Measurements from ENCODE around the gene CTU2. TPM values are rescaled to one million over a fixed set of nuclear protein-coding genes. Genes with fewer than 3 reads are reported as not detected.

The CTU2 gene
- total RNA-seq, 1 donor from 2014 or later: 20.6 TPM

DNA sequence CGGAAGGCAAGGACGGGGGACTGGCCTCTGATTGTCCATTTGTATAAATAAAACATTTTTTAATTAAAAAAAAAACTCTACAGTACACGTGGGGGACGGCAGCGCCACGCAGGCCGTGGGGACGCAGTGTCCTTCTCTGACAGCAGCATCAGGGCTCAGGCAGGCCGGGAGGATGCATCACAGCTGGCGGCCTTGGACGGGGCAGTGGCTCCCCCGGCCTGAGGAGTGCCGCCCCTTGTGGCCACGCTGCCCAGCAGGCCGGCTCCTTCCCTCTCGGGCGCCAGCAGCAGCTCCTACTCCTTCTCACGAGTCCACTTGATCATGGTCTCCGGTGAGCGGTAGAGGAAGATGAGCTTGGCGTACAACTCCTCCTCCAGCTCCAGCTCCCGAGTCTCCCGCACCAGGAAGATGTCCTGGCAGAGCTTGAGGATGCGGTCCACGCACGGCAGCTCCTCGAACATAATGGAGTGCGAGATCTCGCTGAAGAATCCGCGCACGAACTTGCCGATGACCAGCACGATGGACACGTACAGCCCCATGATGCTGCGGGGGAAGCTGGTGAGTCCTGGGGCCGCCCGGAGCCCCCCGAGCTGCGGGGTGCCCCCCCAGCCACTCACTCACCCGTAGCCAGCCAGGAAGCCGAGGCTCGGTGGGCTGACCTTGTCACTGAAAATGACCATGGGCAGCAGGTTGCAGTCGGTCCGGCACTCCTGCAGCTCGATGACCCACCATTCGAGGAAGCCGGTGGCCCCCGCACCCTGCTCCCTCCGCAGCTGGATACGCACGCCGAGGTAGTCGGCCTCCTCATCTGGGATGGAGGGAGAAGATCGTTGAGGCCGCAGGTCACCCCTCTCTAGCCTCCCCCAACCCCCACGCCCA is 9.2 kb downstream of the CTU2 start:
- H3K36me3 Mint-ChIP-seq (ENCODE audit: unreplicated experiment): peaks cover 15% of the 10 kb centered on the region
- H3K27me3 Mint-ChIP-seq (ENCODE audit: unreplicated experiment): no peaks in the 10 kb centered on the region
- no peak for DNase-seq (ENCODE audit: extremely low spot score, unreplicated experiment)
- no peaks in the 10 kb centered on the region for H3K9me3 Mint-ChIP-seq (ENCODE audit: unreplicated experiment)
- no peak for TF ChIP-seq CTCF (IDR thresholded peaks at IDR 0.05)
- H3K4me1 Mint-ChIP-seq (ENCODE audit: unreplicated experiment): no peaks in the 10 kb centered on the region
- no peak overlapping the region for H3K4me3 Mint-ChIP-seq (ENCODE audit: unreplicated experiment)
- H3K27ac Mint-ChIP-seq (ENCODE audit: unreplicated experiment): no peak overlapping the region

GRCh38 chr16:88716201-88716600 is 9.9 kb downstream of the CTU2 start:
- no peaks in the 10 kb centered on the region for H3K27me3 Mint-ChIP-seq (ENCODE audit: unreplicated experiment)
- no peaks in the 10 kb centered on the region for H3K9me3 Mint-ChIP-seq (ENCODE audit: unreplicated experiment)
- no peak for TF ChIP-seq CTCF (IDR thresholded peaks at IDR 0.05)
- peaks cover 17% of the 10 kb centered on the region for H3K36me3 Mint-ChIP-seq (ENCODE audit: unreplicated experiment)
- no peaks in the 10 kb centered on the region for H3K4me1 Mint-ChIP-seq (ENCODE audit: unreplicated experiment)
- H3K27ac Mint-ChIP-seq (ENCODE audit: unreplicated experiment): no peak overlapping the region
- no peak overlapping the region for H3K4me3 Mint-ChIP-seq (ENCODE audit: unreplicated experiment)
- no peak for DNase-seq (ENCODE audit: extremely low spot score, unreplicated experiment)

- H3K27ac Mint-ChIP-seq (ENCODE audit: unreplicated experiment): no peak overlapping the region
- no peaks in the 10 kb centered on the region for H3K4me1 Mint-ChIP-seq (ENCODE audit: unreplicated experiment)
- DNase-seq (ENCODE audit: extremely low spot score, unreplicated experiment): no peak
- peaks cover 19% of the 10 kb centered on the region for H3K36me3 Mint-ChIP-seq (ENCODE audit: unreplicated experiment)
- no peak for TF ChIP-seq CTCF (IDR thresholded peaks at IDR 0.05)
- H3K27me3 Mint-ChIP-seq (ENCODE audit: unreplicated experiment): no peaks in the 10 kb centered on the region
- no peak overlapping the region for H3K4me3 Mint-ChIP-seq (ENCODE audit: unreplicated experiment)
- H3K9me3 Mint-ChIP-seq (ENCODE audit: unreplicated experiment): no peaks in the 10 kb centered on the region
These were observed 10.3 kb downstream of the CTU2 start for GRCh38 chr16:88716601-88717001.

DNA sequence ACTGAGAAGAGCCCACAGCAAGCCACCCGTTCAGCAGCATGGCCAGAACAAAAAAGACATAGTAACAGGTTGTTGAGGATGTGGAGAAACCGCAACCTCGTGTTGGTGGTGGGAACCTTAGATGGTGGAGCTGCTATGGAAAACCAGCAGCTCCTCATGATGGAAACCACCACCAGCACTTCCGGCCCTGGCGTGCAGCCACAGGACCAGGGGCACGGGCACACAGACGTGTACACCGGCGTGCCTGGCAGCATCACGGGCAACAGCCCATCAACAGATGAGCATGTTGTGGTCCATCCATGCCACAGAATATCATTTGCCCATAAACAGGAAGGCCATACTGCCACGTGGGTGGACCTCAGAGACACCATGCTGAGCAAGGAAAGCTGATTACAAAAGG is 11.9 kb downstream of the CTU2 start:
- Mint-ChIP-seq H3K36me3 (ENCODE audit: unreplicated experiment) (peaks cover 22% of the 10 kb centered on the region), H3K9me3 (ENCODE audit: unreplicated experiment) (no peaks in the 10 kb centered on the region), H3K4me1 (ENCODE audit: unreplicated experiment) (no peaks in the 10 kb centered on the region), H3K4me3 (ENCODE audit: unreplicated experiment) (no peak overlapping the region), H3K27me3 (ENCODE audit: unreplicated experiment) (no peaks in the 10 kb centered on the region), H3K27ac (ENCODE audit: unreplicated experiment) (no peak overlapping the region)
- TF ChIP-seq CTCF (IDR thresholded peaks at IDR 0.05): no peak
- no peak for DNase-seq (ENCODE audit: extremely low spot score, unreplicated experiment)

DNA sequence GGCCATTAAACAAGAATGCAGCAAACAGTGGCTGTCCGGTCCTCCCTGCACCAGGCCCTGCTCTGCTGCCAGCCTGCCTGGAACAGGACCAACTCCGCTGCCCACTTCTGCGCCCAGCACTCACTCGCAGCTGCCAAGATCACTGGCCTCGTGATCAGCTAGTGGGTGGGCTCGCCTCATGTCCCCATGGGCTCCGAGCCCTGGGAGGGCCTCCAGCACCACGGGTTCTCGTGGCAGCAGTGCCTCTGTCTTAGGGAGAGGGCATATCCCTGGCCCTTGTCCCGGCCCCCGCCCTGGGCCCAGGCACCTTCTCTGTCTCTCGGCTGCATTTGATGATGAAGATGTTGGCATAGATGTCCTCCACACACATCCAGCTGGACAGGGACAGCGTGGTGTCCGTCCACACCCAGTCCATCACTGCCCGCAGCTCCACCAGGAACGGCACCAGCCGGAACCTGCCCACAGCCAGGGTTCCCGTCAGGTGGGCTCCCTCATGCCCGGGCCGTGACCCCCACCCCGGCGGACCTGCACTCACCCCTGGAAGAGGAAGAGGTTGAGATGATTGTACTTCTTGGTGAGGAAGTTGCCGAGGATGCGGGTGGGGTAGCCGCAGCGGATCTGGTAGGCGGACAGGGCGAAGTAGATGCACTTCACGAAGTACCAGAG is 13.1 kb downstream of the CTU2 start:
- no peaks in the 10 kb centered on the region for H3K4me1 Mint-ChIP-seq (ENCODE audit: unreplicated experiment)
- H3K36me3 Mint-ChIP-seq (ENCODE audit: unreplicated experiment): peaks cover 25% of the 10 kb centered on the region

More for the DNA sequence above, 13.1 kb downstream of the CTU2 start:
- no peak overlapping the region for H3K4me3 Mint-ChIP-seq (ENCODE audit: unreplicated experiment)
- no peak for DNase-seq (ENCODE audit: extremely low spot score, unreplicated experiment)
- TF ChIP-seq CTCF (IDR thresholded peaks at IDR 0.05): no peak
- H3K27me3 Mint-ChIP-seq (ENCODE audit: unreplicated experiment): no peaks in the 10 kb centered on the region
- H3K9me3 Mint-ChIP-seq (ENCODE audit: unreplicated experiment): no peaks in the 10 kb centered on the region
- H3K27ac Mint-ChIP-seq (ENCODE audit: unreplicated experiment): no peak overlapping the region

Data from osteocyte (in vitro differentiated cells).